ENCODE data around the gene DCLK1.

The DCLK1 gene

DNA sequence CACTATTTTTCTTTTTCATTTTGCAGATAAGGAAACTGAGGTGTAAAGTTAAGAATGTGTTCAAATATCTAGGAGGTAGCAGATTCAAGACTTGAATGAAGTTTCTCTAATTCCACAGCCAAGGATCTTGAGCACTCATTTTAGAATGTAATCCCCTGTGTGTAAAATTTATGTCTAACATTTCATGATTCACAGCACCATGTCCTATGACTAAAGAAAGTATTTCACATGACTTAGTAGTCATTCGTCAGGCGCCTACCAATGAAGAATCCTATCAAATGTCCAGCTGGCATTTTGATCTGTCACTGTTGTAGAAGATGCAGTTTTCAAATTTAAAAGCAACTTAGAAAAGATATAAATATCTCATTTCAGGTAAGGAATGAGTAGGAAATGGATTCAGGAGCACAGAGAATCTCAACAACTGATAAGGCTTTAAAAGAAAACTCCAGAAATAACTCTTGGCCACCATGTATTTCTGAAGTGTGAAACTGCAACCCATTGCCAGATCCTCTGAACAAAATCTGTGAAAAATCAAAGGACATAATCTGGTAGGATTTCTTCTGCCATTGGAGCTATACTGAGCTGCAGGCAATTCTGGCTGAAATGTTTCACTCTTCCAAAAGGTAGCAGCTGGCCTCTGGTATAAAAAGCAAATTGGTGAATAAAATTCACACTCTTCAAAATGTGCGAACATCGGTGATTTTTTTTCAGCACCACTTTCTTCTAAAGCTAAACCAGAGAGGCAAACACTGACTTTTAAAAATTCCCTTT is 92.2 kb downstream of the DCLK1 start:
- no peak for DNase-seq (ENCODE audit: low read depth)

DNA sequence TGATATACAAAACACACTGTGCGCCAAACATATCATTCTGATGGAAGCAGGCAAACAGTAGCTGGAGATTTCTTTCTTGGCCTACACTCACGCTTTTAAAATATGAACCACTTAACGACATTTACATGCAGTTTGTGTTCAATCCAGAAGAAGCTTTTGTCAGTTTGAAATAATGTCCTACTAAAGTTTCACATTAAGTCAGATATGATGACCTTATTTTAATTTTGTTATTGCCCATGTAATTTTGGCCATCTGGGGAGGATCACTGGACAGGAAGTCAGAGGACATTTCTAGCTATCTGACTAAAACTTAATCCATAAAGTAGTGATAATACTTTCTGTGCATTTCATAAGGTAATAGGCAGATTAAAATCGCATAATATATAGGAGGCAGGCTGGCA is 98.1 kb downstream of the DCLK1 start:
- DNase-seq (ENCODE audit: low read depth), result no peak

DNA sequence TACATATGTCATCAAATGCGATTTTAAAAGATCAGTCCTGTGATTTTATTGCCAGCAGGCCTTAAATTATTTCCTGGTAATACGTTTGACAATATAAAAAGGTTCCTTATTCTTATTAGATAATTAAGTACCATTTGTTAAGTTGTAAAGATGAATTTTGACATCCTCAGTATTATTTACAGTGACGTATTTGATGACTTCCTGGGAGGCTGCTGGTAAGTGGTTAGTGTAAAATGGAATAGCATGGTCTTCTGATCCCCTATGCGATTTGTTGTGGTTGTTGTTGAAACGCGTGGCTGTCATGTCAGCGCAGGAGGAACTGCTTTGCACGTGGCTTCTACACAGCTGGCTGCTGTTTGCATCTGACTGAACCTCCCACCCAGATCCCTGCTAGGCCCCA is 99.7 kb downstream of the DCLK1 start:
- DNase-seq (ENCODE audit: low read depth), result no peak

DNA sequence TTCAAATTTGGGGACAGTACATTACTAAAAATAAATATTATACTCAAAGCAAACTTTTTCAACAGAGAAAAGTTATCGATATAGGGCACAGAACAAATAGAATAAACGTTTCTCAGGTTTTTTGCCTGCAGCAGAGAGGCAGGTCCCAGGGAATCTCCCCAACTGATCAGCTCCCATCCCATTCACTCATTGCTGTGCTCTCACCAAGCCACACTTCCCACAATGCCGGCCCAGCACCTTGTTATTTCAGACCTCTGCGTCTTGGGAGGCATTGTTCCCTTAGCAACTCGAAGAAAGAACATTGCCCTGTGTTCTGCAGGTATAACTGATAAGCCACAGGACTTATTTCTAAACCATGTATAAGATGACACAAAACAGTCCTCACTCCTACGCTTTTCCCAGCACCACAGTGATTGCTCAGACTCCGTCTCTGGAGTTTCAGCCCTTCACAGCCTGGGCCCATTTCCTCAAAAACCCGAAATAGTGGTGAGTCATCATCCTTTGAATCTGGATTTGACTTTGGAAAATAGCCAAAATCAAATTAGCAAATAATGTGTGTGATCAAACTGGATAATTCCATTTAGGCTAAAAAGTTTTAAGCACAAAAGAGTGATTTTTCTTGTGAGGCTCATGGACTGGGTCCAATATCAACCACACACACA is 100.4 kb downstream of the DCLK1 start:
- DNase-seq (ENCODE audit: low read depth), result no peak

DNA sequence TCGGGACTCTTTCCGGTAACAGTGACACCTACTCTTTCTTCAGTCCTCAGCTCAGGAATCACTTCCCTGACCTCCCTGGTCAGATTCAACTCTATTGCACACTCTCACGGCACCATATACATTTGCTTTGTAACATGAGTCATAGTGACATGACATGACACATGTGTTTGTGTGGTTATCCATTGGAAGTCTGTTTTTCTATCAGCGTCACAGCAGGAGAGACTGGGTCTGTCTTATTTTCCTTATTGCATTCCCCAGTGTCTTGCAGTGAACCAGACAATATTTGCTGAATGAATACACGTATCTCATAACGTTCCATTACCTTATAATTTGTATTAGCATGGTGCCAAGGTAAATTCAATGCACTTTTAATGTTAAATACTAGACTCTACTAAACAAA is 102.0 kb downstream of the DCLK1 start:
- no peak for DNase-seq (ENCODE audit: low read depth)

DNA sequence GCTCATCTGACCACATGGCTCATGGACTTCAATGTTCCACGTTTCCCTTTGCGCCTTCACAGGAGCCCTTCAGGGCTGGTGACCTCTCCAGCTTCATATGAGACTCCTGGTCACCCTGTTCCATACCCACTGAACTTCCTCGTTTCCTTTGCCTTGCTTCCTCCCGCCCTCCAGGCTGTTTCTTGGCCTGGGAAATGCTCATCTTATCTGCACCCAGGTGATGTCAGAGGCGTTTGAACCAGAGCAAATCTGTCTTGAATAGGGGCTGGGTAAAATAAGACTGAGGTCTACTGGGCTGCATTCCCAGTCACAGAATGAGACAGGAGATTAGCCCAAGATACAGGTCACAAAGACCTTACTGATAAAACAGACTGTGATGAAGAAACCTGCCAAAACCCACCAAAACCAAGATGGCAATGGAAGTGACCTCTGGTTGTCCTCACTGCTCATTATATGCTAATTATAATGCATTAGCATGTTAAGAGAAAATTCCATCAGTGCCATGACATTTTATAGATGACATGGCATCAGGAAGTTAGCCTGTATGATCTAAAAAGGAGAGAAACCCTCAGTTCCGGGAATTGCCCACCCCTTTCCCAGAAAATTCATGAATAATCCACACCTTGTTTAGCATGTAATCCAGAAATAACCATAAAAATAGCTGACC is 102.7 kb downstream of the DCLK1 start:
- DNase-seq (ENCODE audit: low read depth), result no peak

DNA sequence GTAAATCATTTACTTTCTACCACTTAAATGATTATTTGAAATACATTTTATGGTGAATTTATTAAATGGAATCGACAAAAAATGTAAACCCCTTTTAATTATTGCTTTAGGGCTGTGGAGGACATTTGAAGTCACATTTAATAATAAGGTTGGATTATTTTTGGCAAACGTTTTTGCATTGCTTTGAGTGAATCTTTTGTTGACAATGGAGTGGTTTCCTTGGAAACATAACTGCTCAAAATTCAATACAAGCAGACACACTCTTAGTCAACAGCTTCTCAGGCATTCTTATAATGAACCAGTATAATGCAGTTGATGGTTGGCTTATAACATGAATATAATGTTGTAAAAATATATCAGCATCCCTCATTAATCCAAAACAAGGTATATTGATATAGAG is 104.7 kb downstream of the DCLK1 start:
- DNase-seq (ENCODE audit: low read depth), result no peak

DNA sequence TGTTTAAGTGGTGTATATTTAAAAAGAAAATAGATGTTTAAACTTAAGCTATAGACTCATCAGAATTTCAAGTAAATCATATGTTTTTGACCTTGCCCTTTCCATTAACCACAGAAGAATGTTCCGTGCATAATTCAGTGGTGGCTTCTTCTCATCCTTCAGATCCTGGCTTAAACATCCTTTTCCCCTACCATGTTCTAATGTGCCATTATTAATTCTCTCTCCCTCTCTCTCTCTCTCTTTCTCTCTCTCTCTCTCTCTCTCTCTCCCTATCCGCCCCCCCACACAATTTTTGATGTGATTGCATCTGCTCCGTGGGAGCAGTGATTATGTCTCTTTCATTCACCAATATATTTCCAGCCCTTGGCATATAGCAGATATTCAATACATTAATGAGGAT is 116.4 kb downstream of the DCLK1 start:
- DNase-seq (ENCODE audit: low read depth), result no peak

DNA sequence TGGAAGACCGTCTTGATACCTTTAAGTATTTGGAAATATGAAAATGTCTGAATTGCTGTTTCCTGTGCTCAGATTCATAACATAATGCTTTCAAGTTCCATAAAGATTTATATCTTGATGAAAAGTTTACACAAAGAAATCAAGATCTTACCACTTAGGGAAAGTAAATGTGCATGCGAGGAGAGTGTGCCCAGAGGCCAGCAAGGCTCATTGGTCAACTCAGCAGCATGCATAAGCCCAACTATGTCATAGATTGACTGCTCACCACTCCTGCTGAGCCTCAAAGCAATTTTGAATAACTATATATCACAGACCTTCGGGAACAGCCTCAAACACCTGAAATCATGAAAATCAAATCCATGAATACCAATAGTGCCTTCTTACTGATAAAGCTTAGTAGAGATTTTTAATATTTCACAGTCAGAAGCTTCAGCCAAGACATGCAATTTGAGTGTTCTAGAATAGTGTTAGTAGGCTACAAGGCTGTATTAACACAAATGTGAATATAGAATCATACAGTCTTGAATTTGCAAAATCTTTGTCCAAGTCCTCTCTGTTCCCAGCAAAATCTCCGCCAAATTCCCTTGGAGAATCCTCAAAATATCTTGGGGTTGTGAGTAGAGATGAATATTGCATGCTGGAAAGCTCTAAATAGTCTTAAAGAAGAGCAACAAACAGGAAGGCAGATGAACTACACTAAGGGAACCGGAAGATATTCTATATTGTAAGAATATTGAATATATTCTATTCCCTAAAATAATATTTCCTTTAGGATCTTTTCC is 124.1 kb downstream of the DCLK1 start:
- DNase-seq (ENCODE audit: low read depth), result no peak

DNA sequence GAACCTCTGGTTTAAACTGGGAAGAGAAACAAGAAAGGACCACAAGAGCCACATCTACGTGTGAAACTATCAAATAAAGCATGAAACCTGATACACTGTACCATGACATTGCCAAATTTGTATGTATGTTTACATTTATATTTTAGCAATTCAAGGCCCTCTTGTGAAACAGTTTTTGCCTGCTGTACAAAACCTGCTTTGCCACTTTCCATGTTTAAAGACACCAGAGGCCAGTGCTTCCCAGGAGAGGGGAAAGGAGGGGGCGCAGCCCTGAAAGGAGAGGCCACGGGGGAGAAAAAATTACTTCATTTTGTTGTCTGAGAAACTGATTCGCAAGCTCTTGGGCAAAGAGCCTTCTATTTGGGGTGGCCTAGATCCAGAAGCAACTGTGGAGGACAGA is 124.8 kb downstream of the DCLK1 start:
- no peak for DNase-seq (ENCODE audit: low read depth)

DNA sequence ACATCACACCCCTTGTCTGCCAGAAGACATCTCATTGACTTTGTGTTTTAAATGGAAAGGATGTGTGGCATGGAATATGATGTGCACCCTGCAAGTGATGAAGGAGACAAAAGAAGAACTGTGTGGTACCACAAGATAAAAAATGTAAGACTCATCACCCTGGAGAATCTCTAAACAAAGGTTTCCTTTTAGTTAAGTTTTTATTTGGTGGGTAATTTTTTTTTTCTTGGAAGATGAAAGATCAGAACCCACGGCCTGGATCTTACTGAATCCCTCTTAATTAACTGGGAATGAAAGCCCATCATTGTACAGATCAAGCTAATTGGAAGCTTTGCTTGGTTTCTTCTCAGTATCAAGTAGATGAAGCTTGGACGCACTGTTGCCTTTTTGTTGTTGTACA is 129.6 kb downstream of the DCLK1 start:
- DNase-seq (ENCODE audit: low read depth), result no peak

DNA sequence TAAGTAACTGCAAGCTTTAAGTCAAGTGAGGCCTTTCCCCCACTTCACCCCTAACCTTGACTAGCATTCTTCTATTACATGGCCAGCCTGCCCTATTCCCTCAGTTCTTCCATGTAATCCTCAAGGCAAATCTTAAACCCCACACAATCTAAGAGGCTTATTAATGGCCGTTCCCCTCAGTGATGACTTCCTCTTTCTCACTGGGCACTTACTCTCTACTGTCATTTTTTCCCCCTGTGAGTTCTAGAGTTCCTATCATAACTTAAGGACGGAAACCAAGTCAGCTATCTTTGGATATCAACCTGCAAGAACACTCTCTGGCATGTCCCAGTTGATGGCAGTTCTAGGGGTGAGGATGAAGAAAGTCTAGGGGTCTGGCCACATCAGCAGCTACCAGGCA is 131.2 kb downstream of the DCLK1 start:
- DNase-seq (ENCODE audit: low read depth), result no peak

DNA sequence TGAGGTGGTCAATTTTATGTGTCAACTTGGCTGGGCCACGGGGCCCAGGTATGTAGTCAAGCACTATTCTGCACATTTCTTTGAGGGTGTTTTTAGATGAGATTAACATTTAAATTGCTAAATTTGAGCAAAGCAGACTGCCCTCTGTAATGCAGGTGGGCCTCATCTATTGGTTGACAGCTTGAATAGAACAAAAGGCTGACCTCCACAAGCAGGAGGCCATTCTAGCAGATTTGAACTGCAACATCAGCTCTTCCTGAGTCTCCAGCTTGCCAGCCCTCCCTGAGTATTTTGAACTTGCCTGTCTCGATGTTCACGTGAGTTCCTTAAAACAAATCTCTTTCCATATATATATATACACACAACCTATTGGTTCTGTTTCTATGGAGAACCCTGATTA is 134.8 kb downstream of the DCLK1 start:
- DNase-seq (ENCODE audit: low read depth), result no peak

DNA sequence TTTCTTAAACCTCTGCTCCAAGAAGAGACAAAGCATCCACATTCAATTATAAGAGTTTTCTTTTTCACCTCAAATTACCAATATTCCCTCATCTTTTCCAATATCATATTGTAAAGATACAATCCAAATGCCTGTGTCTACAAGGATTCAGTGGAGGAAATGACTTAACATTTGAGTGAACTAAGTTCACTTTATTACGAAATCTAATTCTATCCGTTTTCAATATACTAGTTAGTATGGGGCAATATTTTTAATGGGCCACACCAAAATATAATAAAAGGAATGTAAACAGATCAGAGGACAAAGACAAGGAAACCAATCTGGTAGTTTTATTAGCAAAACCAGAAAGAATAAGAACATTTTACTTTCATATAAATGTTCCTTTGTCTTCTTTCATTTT is 136.0 kb downstream of the DCLK1 start:
- no peak for DNase-seq (ENCODE audit: low read depth)

DNA sequence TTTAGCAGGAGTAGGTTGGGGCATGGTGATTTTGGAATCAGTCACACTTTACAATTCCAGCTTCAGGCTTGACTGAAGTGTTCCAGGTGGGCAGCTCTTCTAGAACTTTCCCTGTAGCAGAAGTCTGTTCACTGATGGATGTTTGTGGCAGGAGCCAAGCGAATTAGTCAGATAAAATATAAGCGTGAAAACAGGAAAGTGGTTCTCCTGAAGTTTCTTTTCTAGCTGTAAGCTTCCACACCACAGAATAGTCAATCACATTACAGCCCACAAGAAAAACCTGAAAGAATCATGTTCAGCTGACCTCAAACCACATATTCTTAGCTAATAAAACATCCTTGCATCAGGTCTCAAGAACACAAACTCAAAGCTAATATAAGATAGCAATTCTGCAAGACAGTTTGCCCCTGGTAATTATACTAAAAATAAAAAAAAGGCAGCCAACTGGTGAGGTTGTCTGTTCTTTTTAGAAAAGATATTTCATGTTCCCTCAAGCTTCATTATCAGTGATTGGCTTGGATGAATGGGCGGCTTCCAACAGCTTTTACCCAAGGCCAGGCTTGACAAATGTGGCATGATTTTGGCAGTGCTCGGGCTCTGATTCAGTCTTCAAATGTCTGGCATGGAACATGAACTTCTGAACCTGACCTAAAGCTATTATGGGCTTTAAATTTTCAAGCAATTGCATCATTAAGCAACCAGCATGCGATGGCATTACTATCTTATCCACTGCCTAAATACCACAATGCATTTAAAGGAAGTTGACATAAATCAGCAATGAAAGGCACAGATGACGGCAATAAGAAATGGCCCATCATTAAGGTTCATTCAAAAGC is 136.8 kb downstream of the DCLK1 start:
- DNase-seq (ENCODE audit: low read depth), result no peak

DNA sequence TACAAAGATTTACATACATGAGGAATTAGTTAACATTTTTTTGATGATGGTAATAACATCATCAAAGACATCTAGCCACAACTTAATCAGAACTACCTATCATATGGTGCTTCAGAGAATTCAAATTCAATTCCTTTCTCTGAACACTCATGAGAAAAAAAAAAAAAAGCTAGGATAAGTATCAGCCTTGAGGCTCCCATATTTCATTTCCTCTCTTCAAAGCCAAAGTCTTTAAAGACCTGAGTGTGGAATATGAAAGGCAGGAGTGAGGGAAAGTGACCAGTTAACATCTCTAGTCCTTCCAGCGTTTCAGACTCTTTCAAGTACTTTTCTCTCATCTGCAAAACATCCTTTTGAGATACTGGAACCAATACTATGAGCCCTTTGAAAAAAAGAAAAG is 137.5 kb downstream of the DCLK1 start:
- DNase-seq (ENCODE audit: low read depth), result no peak

DNA sequence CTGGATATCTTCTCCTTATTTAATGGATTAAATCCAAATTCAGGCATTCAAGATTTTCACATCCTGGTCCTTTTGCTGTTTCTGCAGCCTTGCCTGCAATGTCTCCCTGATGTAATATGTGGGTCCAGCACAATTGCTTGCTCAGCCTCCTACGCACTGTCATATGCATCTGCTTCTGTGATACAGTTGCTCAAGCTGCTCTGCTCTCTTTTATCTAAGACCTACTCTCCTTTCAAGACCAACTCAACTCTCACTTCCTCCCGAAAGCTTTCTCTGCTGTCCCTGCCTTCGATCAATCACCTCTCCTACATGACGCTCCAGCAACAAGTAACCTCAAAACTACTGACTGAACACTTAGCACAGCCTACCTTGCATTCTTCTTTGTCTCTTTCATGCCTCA is 138.2 kb downstream of the DCLK1 start:
- no peak for DNase-seq (ENCODE audit: low read depth)

DNA sequence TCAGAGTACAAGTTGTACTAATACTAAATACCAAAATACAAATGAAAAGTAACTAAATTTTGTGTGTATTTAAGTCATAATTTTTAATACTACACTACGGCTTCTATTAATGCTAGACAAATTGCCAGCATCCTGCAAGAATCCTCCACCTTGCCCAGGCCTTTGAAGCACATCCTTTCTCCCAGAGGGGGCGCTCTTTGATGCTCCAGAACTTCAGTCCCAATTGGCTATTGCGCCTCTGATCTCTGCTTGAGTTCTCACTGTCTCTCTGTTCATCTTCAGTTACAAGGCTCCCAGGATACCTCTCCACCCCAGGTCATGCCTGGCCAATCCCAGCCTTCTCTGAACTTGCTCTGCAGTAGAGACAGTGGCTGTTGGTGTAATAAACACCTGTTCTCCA is 141.0 kb downstream of the DCLK1 start:
- no peak for DNase-seq (ENCODE audit: low read depth)

DNA sequence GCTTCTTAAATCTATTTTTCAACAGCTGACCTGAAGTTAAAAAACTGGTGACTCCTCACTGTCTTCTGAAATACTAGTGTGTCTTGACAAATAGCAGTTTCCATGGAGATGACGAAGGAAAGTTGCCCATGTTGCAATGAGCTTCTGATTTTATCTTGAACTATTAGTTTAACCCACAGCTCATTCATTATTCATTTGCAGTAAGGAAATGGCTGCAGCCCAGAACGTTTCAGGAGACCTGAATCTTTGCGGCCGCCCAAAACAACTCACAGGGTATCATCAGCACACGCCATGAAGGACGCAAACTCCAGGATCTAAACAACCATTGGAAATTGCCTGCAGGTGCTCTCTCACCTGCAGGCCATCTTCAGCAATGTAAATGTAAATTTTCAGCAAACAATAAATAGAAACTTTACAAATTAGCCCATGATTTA is 142.5 kb downstream of the DCLK1 start:
- DNase-seq (ENCODE audit: low read depth), result no peak

DNA sequence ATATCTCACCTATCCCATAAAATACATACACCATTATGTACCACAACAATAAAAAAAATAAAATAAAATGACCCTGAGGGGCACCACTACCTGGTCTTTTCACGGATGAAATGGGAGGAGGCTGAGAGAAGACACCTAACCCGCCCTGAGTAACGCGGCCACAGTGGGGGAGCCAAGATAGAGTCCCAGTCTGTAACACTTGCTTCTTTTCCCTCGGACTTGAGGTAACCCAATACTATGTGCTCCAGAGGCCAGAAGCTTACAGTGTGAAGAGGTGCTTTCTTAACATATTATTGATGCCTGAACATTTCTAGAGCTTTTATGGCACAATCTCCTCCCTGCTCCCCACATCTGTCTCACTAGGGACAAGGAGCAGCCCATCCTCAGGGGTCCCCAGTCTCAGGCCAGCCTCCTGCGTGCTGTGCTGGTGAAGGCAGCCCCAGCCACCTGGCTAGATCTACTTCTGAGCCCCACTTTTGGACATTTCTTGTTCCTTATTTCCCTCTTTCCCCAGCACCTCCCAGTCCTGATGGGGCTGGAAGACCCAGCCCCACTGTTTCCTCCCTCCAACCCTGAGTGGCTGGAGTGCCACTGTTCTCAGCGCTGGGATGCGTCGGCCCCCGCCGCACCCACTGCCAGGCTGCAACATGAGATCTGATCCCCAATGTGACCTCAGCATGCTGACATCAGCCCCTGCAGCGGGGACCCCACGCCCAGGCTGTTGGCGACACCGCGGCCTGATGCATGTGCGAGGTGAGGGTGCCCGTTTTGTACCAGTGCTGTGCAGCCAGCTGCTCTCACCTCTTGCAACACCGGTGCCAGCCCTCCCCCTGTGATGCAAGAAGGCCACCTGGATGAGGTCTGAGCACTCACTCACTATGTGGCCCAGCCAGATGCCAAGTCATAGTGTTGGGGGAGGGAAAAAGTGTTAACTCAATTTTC is 143.3 kb downstream of the DCLK1 start:
- DNase-seq (ENCODE audit: low read depth), result no peak

Measured in activated T-helper 1 cell treated with Interleukin-2 at 50 U/mL for 16 hours (primary cell).